Endodermal cell (in vitro differentiated cells): ENCODE measurements around the gene NTSR1. TPM values are rescaled to one million over a fixed set of nuclear protein-coding genes. Genes with fewer than 3 reads are reported as not detected.

Source experiments
- DNase-seq: peaks from one replicate; pipeline ENCODE4 v3.0.0-alpha.2; 2017
- H3K27ac ChIP-seq: 2 replicates; pipeline ENCODE4 v1.5.1; 2013; ENCODE audit warnings: mild to moderate bottlenecking, low read depth, low read length, moderate library complexity
- H3K27me3 ChIP-seq: 2 replicates; pipeline ENCODE4 v1.6.1; 2013; ENCODE audit warnings: mild to moderate bottlenecking, low read length, moderate library complexity; ENCODE audit not compliant: insufficient read depth, control insufficient read depth, poor library complexity, severe bottlenecking
- H3K36me3 ChIP-seq: 2 replicates; pipeline ENCODE4 v1.7.0; 2013; ENCODE audit warnings: mild to moderate bottlenecking, low read length, moderate library complexity; ENCODE audit not compliant: control insufficient read depth, insufficient read depth
- H3K4me1 ChIP-seq: one replicate; pipeline ENCODE4 v1.7.0; 2013; ENCODE audit warnings: low read length; ENCODE audit not compliant: control insufficient read depth, insufficient read depth
- H3K4me3 ChIP-seq: 2 replicates; pipeline ENCODE4 v1.5.1; 2013; ENCODE audit warnings: mild to moderate bottlenecking, low read length, moderate library complexity
- H3K9ac ChIP-seq: 2 replicates; pipeline ENCODE4 v1.6.1; 2013; ENCODE audit warnings: mild to moderate bottlenecking, low read length, moderate library complexity; ENCODE audit not compliant: poor library complexity, severe bottlenecking; ENCODE audit errors: extremely low read depth
- H3K9me3 ChIP-seq: 2 replicates; pipeline ENCODE4 v1.6.1; 2013; ENCODE audit warnings: mild to moderate bottlenecking, low read length, moderate library complexity; ENCODE audit not compliant: control insufficient read depth
- H3K27ac Mint-ChIP-seq: 2 replicates; pipeline ENCODE4 v1.8.0; 2020; ENCODE audit warnings: mixed read lengths
- H3K27me3 Mint-ChIP-seq: 2 replicates; pipeline ENCODE4 v1.8.0; 2021; ENCODE audit warnings: mild to moderate bottlenecking, mixed read lengths; ENCODE audit not compliant: insufficient read depth
- H3K36me3 Mint-ChIP-seq: 2 replicates; pipeline ENCODE4 v1.8.0; 2020; ENCODE audit warnings: low read depth, mixed read lengths
- H3K4me1 Mint-ChIP-seq: 2 replicates; pipeline ENCODE4 v1.8.0; 2020; ENCODE audit warnings: mixed read lengths
- H3K4me3 Mint-ChIP-seq: 2 replicates; pipeline ENCODE4 v1.8.0; 2020; ENCODE audit warnings: mild to moderate bottlenecking, moderate library complexity, mixed read lengths
- H3K9me3 Mint-ChIP-seq: 2 replicates; pipeline ENCODE4 v1.8.0; 2020; ENCODE audit warnings: mild to moderate bottlenecking, mixed read lengths
- CTCF ChIP-seq: fragments of 200-600 bp; sonication (generic); conservative IDR thresholded peaks from 2 replicates; pipeline ENCODE4 v1.5.0; 2021; ENCODE audit warnings: antibody characterized with exemption, mild to moderate bottlenecking
- WGBS, 2 experiments: methylation state at CpG; one replicate each; pipeline versions ENCODE4 v1.1.5 to v1.1.7; 2013; ENCODE audit warnings: missing lambda C conversion rate in 2 of 2, mixed read lengths in 1 of 2; ENCODE audit not compliant: insufficient coverage in 1 of 2, insufficient read length in 1 of 2; 5-methylcytosine and 5-hydroxymethylcytosine counted together
- total RNA-seq, 2 donors: library from RNA; stranded (reverse); fragmentation: NEBNext Ultra II Directional in 1 of 2; extraction: Animal tissue kit (Norgen Biotek cat#: 25700) in 1 of 2; gene quantifications; 2 replicates in 1 of 2; 3 replicates in 1 of 2; pipeline ENCODE4 v1.2.1, GENCODE V29; 2021

The NTSR1 gene
- total RNA-seq, 2 donors from 2014 or later = 0.11 to 0.62 TPM

GRCh38 chr20:62693524-62693922 lies 15.1 kb upstream of the NTSR1 start:
- Histone ChIP-seq H3K9ac (no peak overlapping the region), H3K27ac (no peak overlapping the region), H3K27me3 (no peaks in the 10 kb centered on the region), H3K4me3 (no peak overlapping the region), H3K9me3 (no peaks in the 10 kb centered on the region), H3K4me1 (no peaks in the 10 kb centered on the region), H3K36me3 (no peaks in the 10 kb centered on the region)
- H3K36me3 Mint-ChIP-seq = no peaks in the 10 kb centered on the region
- no peaks in the 10 kb centered on the region for H3K27me3 Mint-ChIP-seq
- H3K9me3 Mint-ChIP-seq = no peaks in the 10 kb centered on the region
- H3K27ac Mint-ChIP-seq = no peak overlapping the region
- TF ChIP-seq CTCF = no peak
- peaks cover 2% of the 10 kb centered on the region for H3K4me1 Mint-ChIP-seq
- WGBS, 2 experiments = 87 to 90% methylated on average over 7 to 10 of the region's 10 CpGs
- no peak for DNase-seq
- no peak overlapping the region for H3K4me3 Mint-ChIP-seq

GRCh38 chr20:62694106-62694505 lies 14.5 kb upstream of the NTSR1 start:
- H3K4me3 Mint-ChIP-seq = no peak overlapping the region
- H3K27ac Mint-ChIP-seq = no peak overlapping the region
- H3K27ac ChIP-seq = no peak overlapping the region

GRCh38 chr20:62694868-62695267 lies 13.8 kb upstream of the NTSR1 start:
- Histone ChIP-seq H3K9me3 (no peaks in the 10 kb centered on the region), H3K9ac (no peak overlapping the region), H3K27ac (no peak overlapping the region), H3K27me3 (no peaks in the 10 kb centered on the region), H3K4me1 (no peaks in the 10 kb centered on the region), H3K4me3 (no peak overlapping the region), H3K36me3 (no peaks in the 10 kb centered on the region)
- DNase-seq = no peak
- peaks cover 2% of the 10 kb centered on the region for H3K4me1 Mint-ChIP-seq
- no peaks in the 10 kb centered on the region for H3K27me3 Mint-ChIP-seq
- 90 to 94% methylated on average over 15 of the region's 15 CpGs for WGBS, 2 experiments
- no peaks in the 10 kb centered on the region for H3K9me3 Mint-ChIP-seq
- no peak for TF ChIP-seq CTCF
- H3K4me3 Mint-ChIP-seq = no peak overlapping the region
- no peaks in the 10 kb centered on the region for H3K36me3 Mint-ChIP-seq
- no peak overlapping the region for H3K27ac Mint-ChIP-seq

More at GRCh38 chr20:62694106-62694505, 14.5 kb upstream of the NTSR1 start:
- no peaks in the 10 kb centered on the region for H3K4me1 ChIP-seq
- H3K9me3 ChIP-seq = no peaks in the 10 kb centered on the region
- no peaks in the 10 kb centered on the region for H3K27me3 Mint-ChIP-seq
- no peak overlapping the region for H3K9ac ChIP-seq
- DNase-seq = no peak
- H3K4me3 ChIP-seq = no peak overlapping the region
- H3K4me1 Mint-ChIP-seq = peaks cover 2% of the 10 kb centered on the region
- no peaks in the 10 kb centered on the region for H3K36me3 Mint-ChIP-seq
- peak; percentile 46 for TF ChIP-seq CTCF
- H3K9me3 Mint-ChIP-seq = no peaks in the 10 kb centered on the region
- no peaks in the 10 kb centered on the region for H3K27me3 ChIP-seq
- H3K36me3 ChIP-seq = no peaks in the 10 kb centered on the region
- WGBS, 2 experiments = 86 to 88% methylated on average over 8 to 10 of the region's 10 CpGs
